Esophagus squamous epithelium (tissue), 5 donors: Measurements from ENCODE around the gene ARVCF. TPM values are rescaled to one million over a fixed set of nuclear protein-coding genes. Genes with fewer than 3 reads are reported as not detected.

Experiments
- DNase-seq: peaks from one replicate; lab custom pipeline; 2025; lab: John Stamatoyannopoulos, UW
- H3K27ac ChIP-seq, 4 donors: fragments of 200-600 bp; sonication (generic); one replicate each; pipeline ENCODE4 v1.5.1; 2016 to 2019; ENCODE audit warnings: mild to moderate bottlenecking in 1 of 4
- H3K27me3 ChIP-seq, 4 donors: fragments of 200-600 bp; sonication (generic); 1 replicate in 3 of 4; 2 replicates in 1 of 4; pipeline versions ENCODE4 v1.5.1 to v1.6.0; 2017 to 2021; ENCODE audit warnings: antibody characterized with exemption in 1 of 4
- H3K36me3 ChIP-seq, 3 donors: fragments of 200-600 bp; sonication (generic); one replicate each; pipeline ENCODE4 v1.5.1; 2016 to 2019
- H3K4me1 ChIP-seq, 3 donors: fragments of 200-600 bp; sonication (generic); one replicate each; pipeline ENCODE4 v1.5.1; 2017 to 2019
- H3K4me3 ChIP-seq, 4 donors: fragments of 200-600 bp; sonication (generic); 1 replicate in 3 of 4; 2 replicates in 1 of 4; pipeline ENCODE4 v1.5.1; 2016 to 2019; ENCODE audit warnings: mild to moderate bottlenecking in 2 of 4, moderate library complexity in 1 of 4
- H3K9me3 ChIP-seq, 3 donors: fragments of 200-600 bp; sonication (generic); one replicate each; pipeline ENCODE4 v1.5.1; 2016 to 2019
- POLR2A ChIP-seq, 4 donors: fragments of 450-650 bp; IDR thresholded peaks; one replicate each; pipeline ENCODE4 v1.6.1; 2017; ENCODE audit warnings: antibody characterized with exemption in 4 of 4, mild to moderate bottlenecking in 4 of 4, moderate library complexity in 3 of 4
- WGBS, 2 donors: methylation state at CpG; one replicate each; pipeline ENCODE4 v1.1.5; 2018; 5-methylcytosine and 5-hydroxymethylcytosine counted together
- intact Hi-C: fragments of 100-400 bp; cut with DNase I; formaldehyde crosslinking; loops from one replicate; pipeline ENCODE4 v1.15.0; 2022
- total RNA-seq, 4 donors: library from RNA; depleted of rRNA; stranded (reverse); fragments of >200 nt; gene quantifications; one replicate each; pipeline ENCODE4 v1.1.0, GENCODE V29; 2016
- TF ChIP-seq, protein P1 (sequence below), 6 experiments: fragments of 450-650 bp in 4 of 6; fragments of 200-600 bp in 2 of 6; sonication (generic) in 2 of 6; IDR thresholded peaks; one replicate each; pipeline ENCODE4 v1.5.1; 2016 to 2019; ENCODE audit warnings: antibody characterized with exemption in 6 of 6, mild to moderate bottlenecking in 4 of 6, moderate library complexity in 4 of 6
- donor health status: DM: yes; HTN: yes; CAD: no.

ARVCF gene
- total RNA-seq, 4 donors from 2014 or later: 3.1 to 10.9 (median 7.1) TPM

DNA sequence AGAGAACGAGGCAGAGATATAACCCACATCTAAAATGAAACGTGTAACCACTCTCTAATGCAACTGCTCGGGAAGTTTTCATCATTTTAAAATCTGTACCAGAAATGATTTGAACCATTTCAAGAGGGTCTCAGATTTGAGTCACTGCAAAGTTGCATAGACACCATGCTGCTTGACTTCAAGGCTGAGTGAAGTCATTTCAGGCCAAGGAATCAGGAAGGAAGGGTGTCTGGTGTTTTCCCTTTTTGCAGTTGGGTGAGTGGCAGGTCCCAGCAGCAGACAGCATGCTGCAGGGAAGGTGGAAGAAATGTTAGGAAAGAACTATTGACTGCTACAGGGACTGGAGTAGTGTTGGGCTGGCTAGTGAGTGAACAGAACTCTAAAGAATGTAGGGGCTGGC is 20.8 kb upstream of the ARVCF start:
- H3K27ac ChIP-seq: no peak overlapping the region
- intact Hi-C loops: no loop called here
- no peak for DNase-seq
- H3K36me3 ChIP-seq: peaks cover 5 to 69% (median 10%) of the 10 kb centered on the region in 3 donors
- no peak overlapping the region for H3K4me3 ChIP-seq
- no peaks in the 10 kb centered on the region for H3K9me3 ChIP-seq
- TF ChIP-seq, protein P1, sequence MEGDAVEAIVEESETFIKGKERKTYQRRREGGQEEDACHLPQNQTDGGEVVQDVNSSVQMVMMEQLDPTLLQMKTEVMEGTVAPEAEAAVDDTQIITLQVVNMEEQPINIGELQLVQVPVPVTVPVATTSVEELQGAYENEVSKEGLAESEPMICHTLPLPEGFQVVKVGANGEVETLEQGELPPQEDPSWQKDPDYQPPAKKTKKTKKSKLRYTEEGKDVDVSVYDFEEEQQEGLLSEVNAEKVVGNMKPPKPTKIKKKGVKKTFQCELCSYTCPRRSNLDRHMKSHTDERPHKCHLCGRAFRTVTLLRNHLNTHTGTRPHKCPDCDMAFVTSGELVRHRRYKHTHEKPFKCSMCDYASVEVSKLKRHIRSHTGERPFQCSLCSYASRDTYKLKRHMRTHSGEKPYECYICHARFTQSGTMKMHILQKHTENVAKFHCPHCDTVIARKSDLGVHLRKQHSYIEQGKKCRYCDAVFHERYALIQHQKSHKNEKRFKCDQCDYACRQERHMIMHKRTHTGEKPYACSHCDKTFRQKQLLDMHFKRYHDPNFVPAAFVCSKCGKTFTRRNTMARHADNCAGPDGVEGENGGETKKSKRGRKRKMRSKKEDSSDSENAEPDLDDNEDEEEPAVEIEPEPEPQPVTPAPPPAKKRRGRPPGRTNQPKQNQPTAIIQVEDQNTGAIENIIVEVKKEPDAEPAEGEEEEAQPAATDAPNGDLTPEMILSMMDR (IDR thresholded peaks at IDR 0.05): no peak
- no peak for TF ChIP-seq POLR2A (IDR thresholded peaks at IDR 0.05)
- peaks cover 1 to 14% (median 10%) of the 10 kb centered on the region in 3 donors for H3K4me1 ChIP-seq
- no peaks in the 10 kb centered on the region for H3K27me3 ChIP-seq
- 88% methylated on average over 1 to 3 of the region's 3 CpGs for WGBS, 2 donors

DNA sequence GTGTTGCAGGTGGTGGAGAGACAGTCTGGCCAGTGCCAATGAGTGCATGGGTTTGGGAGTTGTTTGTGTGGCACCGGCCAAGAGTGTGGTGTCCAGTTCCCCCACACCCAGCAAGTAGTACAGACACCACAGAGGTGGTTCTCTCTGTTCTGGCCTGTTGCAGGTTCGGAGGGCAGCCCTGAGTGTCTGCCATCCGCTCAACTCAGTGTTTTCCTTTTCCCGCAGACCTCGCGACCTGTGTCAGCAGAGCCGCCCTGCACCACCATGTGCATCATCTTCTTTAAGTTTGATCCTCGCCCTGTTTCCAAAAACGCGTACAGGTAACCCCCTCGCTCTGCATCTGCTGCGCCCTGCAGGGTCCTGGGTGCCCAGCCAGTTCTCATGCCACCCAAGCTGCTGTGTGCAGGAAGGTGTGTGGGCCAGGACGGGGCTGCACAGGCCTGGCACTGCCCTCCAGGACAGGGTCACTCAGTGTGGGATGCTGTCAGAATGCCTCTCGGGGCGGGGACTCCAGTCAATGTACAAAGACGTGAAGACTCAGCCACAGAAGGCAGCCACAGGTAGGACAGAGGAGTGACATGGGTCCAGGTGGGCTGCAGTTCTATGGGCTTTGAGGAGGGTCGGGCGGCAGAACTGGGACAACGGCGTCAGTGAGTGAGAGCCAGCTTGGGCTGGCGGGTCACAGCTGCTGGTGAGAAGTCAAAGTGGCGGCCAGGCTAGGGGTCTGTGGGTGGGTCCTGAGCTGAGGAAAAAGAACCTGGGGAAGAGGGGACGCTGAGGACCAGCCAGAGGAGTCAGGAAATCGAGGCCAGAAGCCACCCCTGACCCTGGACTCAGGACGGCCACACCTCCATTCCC is 20.1 kb upstream of the ARVCF start:
- no peak for TF ChIP-seq POLR2A (IDR thresholded peaks at IDR 0.05)
- TF ChIP-seq, protein P1 (IDR thresholded peaks at IDR 0.05): no peak
- Histone ChIP-seq H3K9me3 (no peaks in the 10 kb centered on the region), H3K36me3 (peaks cover 5 to 67% (median 10%) of the 10 kb centered on the region in 3 donors), H3K4me1 (peaks cover 5 to 21% (median 10%) of the 10 kb centered on the region in 3 donors), H3K27ac (no peak overlapping the region), H3K4me3 (no peak overlapping the region), H3K27me3 (no peaks in the 10 kb centered on the region)
- intact Hi-C loops: no loop called here
- 93 to 96% methylated on average over 12 to 20 of the region's 25 CpGs for WGBS, 2 donors
- DNase-seq: no peak

DNA sequence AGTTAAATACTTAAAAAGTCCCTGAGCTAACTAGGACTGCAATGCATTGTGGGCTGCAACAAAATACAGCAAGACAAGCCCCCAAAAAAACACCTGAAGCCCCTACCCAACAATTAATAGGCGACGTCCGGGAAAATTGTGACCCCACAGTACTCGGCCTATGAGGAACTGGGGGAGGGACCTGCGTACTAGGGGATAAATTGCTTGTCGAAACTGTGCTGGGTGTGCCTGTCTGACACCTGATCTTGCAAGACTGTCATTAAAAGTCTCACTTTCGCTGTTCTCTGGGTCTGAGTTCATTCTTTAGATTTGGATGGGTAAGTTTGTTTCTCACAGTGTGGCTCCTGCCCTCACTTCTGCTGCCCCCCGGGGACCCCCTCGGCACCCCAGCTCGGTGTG is 19.5 kb upstream of the ARVCF start:
- intact Hi-C loops: no loop called here
- Histone ChIP-seq H3K27me3 (no peaks in the 10 kb centered on the region), H3K9me3 (no peaks in the 10 kb centered on the region), H3K36me3 (peaks cover 4 to 65% (median 10%) of the 10 kb centered on the region in 3 donors), H3K4me3 (no peak overlapping the region), H3K27ac (no peak overlapping the region), H3K4me1 (peaks cover 5 to 24% (median 10%) of the 10 kb centered on the region in 3 donors)
- WGBS, 2 donors: 82 to 86% methylated on average over 2 to 4 of the region's 10 CpGs
- no peak for DNase-seq
- TF ChIP-seq, protein P1 (IDR thresholded peaks at IDR 0.05): no peak
- no peak for TF ChIP-seq POLR2A (IDR thresholded peaks at IDR 0.05)

DNA sequence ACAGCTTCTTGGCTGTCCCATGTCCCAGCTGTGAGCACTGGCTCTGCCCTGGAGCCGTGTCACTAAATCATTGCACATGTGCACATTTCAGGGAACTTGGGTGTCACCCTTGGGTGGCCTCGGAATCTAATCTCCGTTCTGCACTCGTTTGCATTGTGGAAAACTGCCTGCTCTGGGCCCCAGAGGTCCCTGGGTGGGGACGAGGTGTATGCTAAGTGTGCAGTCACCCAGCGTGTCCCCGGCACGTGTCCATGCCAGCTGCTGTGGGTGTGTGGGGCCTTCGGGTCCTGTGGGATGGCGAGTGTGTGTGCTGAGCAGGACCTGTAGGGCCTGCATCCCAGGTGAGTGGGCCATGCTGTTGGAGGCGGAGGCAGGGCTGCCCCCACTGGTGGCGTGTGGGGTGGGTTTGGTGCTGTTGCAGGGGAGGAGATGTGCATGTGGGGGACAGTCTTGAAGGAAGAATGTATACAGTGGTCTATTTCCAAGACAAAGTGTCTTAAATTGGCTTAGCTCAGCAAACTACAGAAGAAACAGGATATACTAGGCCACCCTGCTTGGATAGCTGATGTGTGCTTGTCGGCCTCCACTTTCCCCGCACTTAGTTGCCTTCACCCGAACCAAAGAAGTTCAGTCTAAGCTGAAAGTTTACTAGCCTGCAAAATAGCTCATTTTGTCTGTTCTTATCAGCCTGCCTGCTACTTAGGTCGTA is 18.9 kb upstream of the ARVCF start:
- WGBS, 2 donors: 66 to 92% methylated on average over 5 to 10 of the region's 16 CpGs
- H3K36me3 ChIP-seq: peaks cover 0 to 60% (median 6%) of the 10 kb centered on the region in 3 donors
- no peaks in the 10 kb centered on the region for H3K27me3 ChIP-seq
- intact Hi-C loops: no loop called here
- no peak for DNase-seq
- peaks cover 5 to 24% (median 10%) of the 10 kb centered on the region in 3 donors for H3K4me1 ChIP-seq
- H3K9me3 ChIP-seq: no peaks in the 10 kb centered on the region
- no peak for TF ChIP-seq POLR2A (IDR thresholded peaks at IDR 0.05)
- TF ChIP-seq, protein P1 (IDR thresholded peaks at IDR 0.05): no peak
- no peak overlapping the region for H3K4me3 ChIP-seq
- no peak overlapping the region for H3K27ac ChIP-seq

DNA sequence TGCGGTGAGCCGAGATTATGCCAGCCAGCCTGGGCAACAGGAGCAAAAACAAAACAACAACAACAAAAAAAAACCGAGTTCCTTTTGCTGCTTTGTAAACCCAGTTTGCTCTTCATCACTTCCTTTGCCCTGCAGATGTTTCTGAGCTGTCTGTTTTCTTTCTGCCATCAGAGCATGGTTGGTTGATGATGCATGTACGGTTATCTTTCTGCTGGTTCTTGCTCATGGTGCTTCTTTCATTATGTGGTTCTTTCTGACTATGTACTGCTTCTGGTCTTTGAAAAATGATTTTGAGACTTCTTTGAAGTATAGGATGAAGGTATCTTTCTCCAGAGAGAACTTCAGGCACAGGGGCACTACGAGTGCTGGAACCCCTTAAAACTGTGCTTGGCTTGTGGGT is 17.5 kb upstream of the ARVCF start:
- H3K4me3 ChIP-seq: no peak overlapping the region
- H3K36me3 ChIP-seq: peaks cover 0 to 46% (median 4%) of the 10 kb centered on the region in 3 donors
- H3K27ac ChIP-seq: no peak overlapping the region
- H3K27me3 ChIP-seq: no peaks in the 10 kb centered on the region
- intact Hi-C loops: no loop called here
- H3K4me1 ChIP-seq: peaks cover 5 to 28% (median 10%) of the 10 kb centered on the region in 3 donors
- TF ChIP-seq POLR2A (IDR thresholded peaks at IDR 0.05): no peak
- TF ChIP-seq, protein P1 (IDR thresholded peaks at IDR 0.05): no peak
- WGBS, 2 donors: 71 to 88% methylated on average over 5 of the region's 5 CpGs
- no peaks in the 10 kb centered on the region for H3K9me3 ChIP-seq
- DNase-seq: no peak
